ENCODE measurements around the gene MAG. TPM values are rescaled to one million over a fixed set of nuclear protein-coding genes. Genes with fewer than 3 reads are reported as not detected.

The MAG gene
- total RNA-seq, 1 donor from 2014 or later = 0.04 TPM

Other genes with a start within 250 kb of the MAG start
- gene FXYD3, start 176.3 kb upstream of the MAG start, total RNA-seq = 0.50 and 0.89 TPM in 2 replicates
- not detected in 2 replicates for gene LGI4, start 157.1 kb upstream of the MAG start, total RNA-seq
- not detected in 2 replicates for gene FXYD1, start 153.3 kb upstream of the MAG start, total RNA-seq
- not detected in 2 replicates for gene FXYD7, start 148.9 kb upstream of the MAG start, total RNA-seq
- gene FXYD5, start 137.4 kb upstream of the MAG start, total RNA-seq = 135 and 153 TPM in 2 replicates
- gene FAM187B, start 63.4 kb upstream of the MAG start, total RNA-seq = not detected in 2 replicates
- 147 and 247 TPM in 2 replicates for gene LSR, start 43.2 kb upstream of the MAG start, total RNA-seq
- 95.1 and 96.5 TPM in 2 replicates for gene USF2, start 23.2 kb upstream of the MAG start, total RNA-seq
- not detected in 2 replicates for gene HAMP, start 9.6 kb upstream of the MAG start, total RNA-seq
- gene CD22, start 37.0 kb downstream of the MAG start, total RNA-seq = 0.75 and 2.9 TPM in 2 replicates
- gene FFAR1, start 55.7 kb downstream of the MAG start, total RNA-seq = 0.04 TPM in 1 of 2 replicates, not detected in the other
- not detected in 2 replicates for gene FFAR3, start 66.3 kb downstream of the MAG start, total RNA-seq
- not detected in 2 replicates for gene GPR42, start 78.9 kb downstream of the MAG start, total RNA-seq
- gene FFAR2, start 156.1 kb downstream of the MAG start, total RNA-seq = not detected in 2 replicates
- gene KRTDAP, start 198.3 kb downstream of the MAG start, total RNA-seq = not detected in 2 replicates
- gene DMKN, start 221.5 kb downstream of the MAG start, total RNA-seq = 219 and 266 TPM in 2 replicates
- gene SBSN, start 236.2 kb downstream of the MAG start, total RNA-seq = not detected in 2 replicates
- not detected in 2 replicates for gene GAPDHS, start 241.3 kb downstream of the MAG start, total RNA-seq

Measured in kidney epithelial cell (primary cell).